Choroid plexus epithelial cell (primary cell): ENCODE data around the gene ROGDI.

ENCODE experiments used
- DNase-seq: peaks from one replicate; pipeline ENCODE4 v3.0.0-alpha.2; 2010; ENCODE audit warnings: low read depth
- H3K4me3 ChIP-seq: 2 replicates; pipeline ENCODE4 v1.5.1; 2011; ENCODE audit warnings: low read depth, mild to moderate bottlenecking, control low read depth, low read length, moderate library complexity
- CTCF ChIP-seq: conservative IDR thresholded peaks from 2 replicates; pipeline ENCODE4 v1.5.1; 2011; ENCODE audit warnings: low read depth, mild to moderate bottlenecking, control low read depth, inconsistent platforms, low read length, moderate library complexity

Gene ROGDI

GRCh38 chr16:4746991-4747574 is 55.4 kb downstream of the ROGDI start:
- H3K4me3 ChIP-seq: no peak overlapping the region
- DNase-seq: peak; percentile 19
- no peak for TF ChIP-seq CTCF
